HepG2 (cell line): ENCODE measurements around the gene HNRNPUL1. TPM values are rescaled to one million over a fixed set of nuclear protein-coding genes. Genes with fewer than 3 reads are reported as not detected.

ENCODE experiments used
- ATAC-seq: fragments of 200-7000 bp; cut with Tn5 transposase; 3 replicates; pipeline ENCODE4 v1.9.1; 2020; ENCODE audit warnings: mild to moderate bottlenecking, moderate library complexity
- BruUV-seq: library from RNA; stranded (reverse); fragments of 400-500 nt; replicated peaks from 2 replicates; lab custom pipeline; 2021; lab: Mats Ljungman, UMichigan
- CTCF ChIA-PET: fragments of 300-600 bp; formaldehyde crosslinking; extraction: SDS; loops from one replicate; lab custom pipeline; 2021; ENCODE audit warnings: low total read pairs, inconsistent platforms, low intra/inter-chr PET ratio; lab: Yijun Ruan, JAX
- POLR2A ChIA-PET: fragments of 350-600 bp; sonication (Branson Sonifier 250); formaldehyde crosslinking; loops from one replicate; lab custom pipeline; 2020; ENCODE audit warnings: antibody characterized with exemption, inconsistent platforms; lab: Yijun Ruan, JAX
- DNase-seq: peaks from one replicate; pipeline ENCODE4 v3.0.0-alpha.2; 2015; ENCODE audit warnings: low spot score
- FAIRE-seq: peaks from 3 replicates; lab custom pipeline; 2011; peaks lifted over from hg19 to GRCh38; lab: Jason Lieb, UNC
- H2AFZ ChIP-seq: one replicate; pipeline ENCODE4 v1.6.1; 2011; ENCODE audit warnings: low read length, inconsistent platforms
- H3K27ac ChIP-seq: fragments of 300-600 bp; 3 replicates; pipeline ENCODE4 v1.8.0; 2011; ENCODE audit warnings: mixed run types, mild to moderate bottlenecking, mixed read lengths, low read length, inconsistent platforms; ENCODE audit not compliant: insufficient read depth; ENCODE audit errors: extremely low read length
- H3K27me3 ChIP-seq, 2 experiments: fragments of 200-600 bp in 1 of 2; 2 replicates in 1 of 2; 3 replicates in 1 of 2; pipeline versions ENCODE4 v1.6.0 to v1.8.0; 2011; ENCODE audit warnings: low read length in 2 of 2, mild to moderate bottlenecking in 2 of 2, moderate library complexity in 2 of 2, inconsistent platforms in 1 of 2; ENCODE audit not compliant: insufficient read depth in 2 of 2, control insufficient read depth in 1 of 2
- H3K36me3 ChIP-seq, 2 experiments: fragments of 200-600 bp in 1 of 2; replicated peaks in 1 of 2; 2 replicates in 1 of 2; 3 replicates in 1 of 2; pipeline versions ENCODE4 v1.5.1 to v1.8.0; 2011; ENCODE audit warnings: low read length in 2 of 2, inconsistent platforms in 1 of 2; ENCODE audit not compliant: insufficient read depth in 2 of 2, control insufficient read depth in 1 of 2
- H3K4me1 ChIP-seq: 2 replicates; pipeline ENCODE4 v1.5.1; 2012; ENCODE audit warnings: low read length, inconsistent platforms; ENCODE audit not compliant: insufficient read depth
- H3K4me2 ChIP-seq: 2 replicates; pipeline ENCODE4 v1.6.0; 2011; ENCODE audit warnings: low read depth, low read length, inconsistent platforms
- H3K4me3 ChIP-seq, 3 experiments: fragments of 200-600 bp in 1 of 3; sonication (generic), shearing (Covaris generic) in 1 of 3; replicated peaks in 1 of 3; 2 replicates each; pipeline ENCODE4 v1.5.1; 2011 to 2016; ENCODE audit warnings: low read length in 3 of 3, inconsistent platforms in 2 of 3, low read depth in 2 of 3, mild to moderate bottlenecking in 2 of 3, control low read depth in 1 of 3, mixed read lengths in 1 of 3; ENCODE audit not compliant: insufficient read depth in 1 of 3
- H3K79me2 ChIP-seq: one replicate; pipeline ENCODE4 v1.6.1; 2011; ENCODE audit warnings: low read length, inconsistent platforms; ENCODE audit not compliant: insufficient read depth
- H3K9ac ChIP-seq: 2 replicates; pipeline ENCODE4 v1.6.0; 2011; ENCODE audit warnings: mild to moderate bottlenecking, low read depth, low read length, inconsistent platforms; ENCODE audit not compliant: insufficient read depth
- H3K9me3 ChIP-seq: 2 replicates; pipeline ENCODE4 v1.5.1; 2012; ENCODE audit warnings: mild to moderate bottlenecking, low read length
- H4K20me1 ChIP-seq: 2 replicates; pipeline ENCODE4 v1.6.0; 2011; ENCODE audit warnings: inconsistent platforms, mild to moderate bottlenecking, low read length, moderate library complexity; ENCODE audit not compliant: insufficient read depth
- CCDC6 ChIP-seq: sonication (generic); formaldehyde crosslinking; IDR thresholded peaks from 2 replicates; pipeline ENCODE4 v1.8.1; 2022; ENCODE audit warnings: mild to moderate bottlenecking, missing genetic modification reagents, moderate library complexity
- HNF4A ChIP-seq: sonication (generic); formaldehyde crosslinking; IDR thresholded peaks from 2 replicates; pipeline ENCODE4 v1.4.0; 2020; ENCODE audit warnings: missing genetic modification reagents
- HOXD1 ChIP-seq: sonication (generic); formaldehyde crosslinking; IDR thresholded peaks from 2 replicates; pipeline ENCODE4 v1.5.0; 2020; ENCODE audit warnings: missing genetic modification reagents
- IRF2 ChIP-seq: IDR thresholded peaks from 2 replicates; pipeline ENCODE4 v1.6.1; 2018; ENCODE audit warnings: missing genetic modification reagents, missing compliant biosample characterization
- POLR2A ChIP-seq, 2 experiments: IDR thresholded peaks; 2 replicates each; pipeline ENCODE4 v1.6.1; 2011; ENCODE audit warnings: low read depth in 2 of 2, low read length in 2 of 2, mild to moderate bottlenecking in 1 of 2, moderate library complexity in 1 of 2; ENCODE audit not compliant: insufficient read depth in 1 of 2
- SRY ChIP-seq: sonication (generic); formaldehyde crosslinking; IDR thresholded peaks from 2 replicates; pipeline ENCODE4 v1.8.0; 2022; ENCODE audit warnings: mild to moderate bottlenecking, missing genetic modification reagents
- TAF15 ChIP-seq: fragments of 200-400 bp; formaldehyde crosslinking; IDR thresholded peaks from one replicate; pipeline ENCODE4 v1.6.1; 2018; ENCODE audit warnings: mild to moderate bottlenecking, low read depth, low read length; ENCODE audit not compliant: poor library complexity, severe bottlenecking
- ZNF230 ChIP-seq: sonication (generic); formaldehyde crosslinking; IDR thresholded peaks from 2 replicates; pipeline ENCODE4 v1.4.0; 2020; ENCODE audit warnings: mild to moderate bottlenecking, missing genetic modification reagents
- ZNF724P ChIP-seq: sonication (generic); formaldehyde crosslinking; IDR thresholded peaks from 2 replicates; pipeline ENCODE4 v1.8.0; 2022; ENCODE audit warnings: missing genetic modification reagents, borderline replicate concordance
- WGBS: methylation state at CpG from one replicate; pipeline ENCODE4 v1.1.6; 2017; ENCODE audit warnings: low lambda C conversion rate; 5-methylcytosine and 5-hydroxymethylcytosine counted together
- in situ Hi-C: cut with HindIII; loops from 2 replicates; pipeline ENCODE4 v1.10.0; 2017; ENCODE audit warnings: low pct_unique_long_range_greater_than_20kb; ENCODE audit not compliant: extremely low pct_ligation_motif_present
- intact Hi-C: fragments of 100-400 bp; cut with micrococcal nuclease; formaldehyde crosslinking; loops from one replicate; pipeline ENCODE4 v1.10.0; 2022; ENCODE audit not compliant: unreplicated experiment
- polyA plus RNA-seq, 8 experiments: library from polyadenylated mRNA; depleted of rRNA in 3 of 8; stranded (reverse) in 7 of 8; unstranded in 1 of 8; fragments of >200 nt; fragmentation: Illumina TruSeq in 4 of 8; extraction: Trizol in 4 of 8; gene quantifications; 2 replicates each; pipeline versions ENCODE4 v1.2.1 to v1.2.3, GENCODE V29; 2011 to 2016; ENCODE audit warnings: low read depth in 4 of 8, missing spikeins in 1 of 8, mixed read lengths in 1 of 8; ENCODE audit not compliant: insufficient read depth in 1 of 8
- total RNA-seq, 5 experiments: library from RNA; depleted of rRNA; stranded (reverse); fragments of >200 nt; fragmentation: Illumina TruSeq; extraction: Trizol; gene quantifications; 2 replicates each; pipeline ENCODE4 v1.2.3, GENCODE V29; 2016; ENCODE audit warnings: low read depth in 1 of 5
- TF ChIP-seq, protein P1 (sequence below): sonication (generic); formaldehyde crosslinking; IDR thresholded peaks from 2 replicates; pipeline ENCODE4 v1.9.0; 2021; ENCODE audit warnings: missing genetic modification reagents, borderline replicate concordance
- TF ChIP-seq, protein P2 (sequence below), 2 experiments: IDR thresholded peaks; 2 replicates each; pipeline ENCODE4 v1.6.1; 2011 to 2012; ENCODE audit warnings: low read length in 2 of 2, borderline replicate concordance in 1 of 2, low read depth in 1 of 2, mild to moderate bottlenecking in 1 of 2, moderate library complexity in 1 of 2

HNRNPUL1 gene
- total and polyA plus RNA-seq, 2 of the 13 experiments (the other 11 are each of a cell fraction or from before 2014, with no cell fraction given): 30.9 to 81.7 TPM

DNA sequence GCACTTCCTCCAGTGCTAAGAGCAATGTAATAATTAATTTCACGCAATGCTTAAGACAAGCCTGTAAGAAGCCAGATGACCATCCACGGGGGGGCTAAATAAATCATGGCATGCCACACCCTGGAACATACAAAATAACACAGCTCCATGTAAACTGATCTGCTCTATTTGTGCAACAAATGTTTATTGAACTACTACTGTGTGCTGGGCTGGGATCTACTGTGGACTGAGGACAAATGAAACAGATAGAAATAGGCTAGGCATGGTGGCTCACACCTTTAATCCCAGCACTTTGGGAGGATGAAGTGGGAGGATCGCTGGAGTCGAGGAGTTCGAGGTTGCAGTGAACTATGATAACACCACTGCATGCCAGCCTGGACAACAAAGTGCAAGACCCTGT is 68.3 kb downstream of the HNRNPUL1 start:
- intact Hi-C loops: no loop called here
- no peak for DNase-seq
- H3K9ac ChIP-seq: no peak overlapping the region
- TF ChIP-seq SRY (CRISPR knock-in tag) (no peak), HNF4A (no peak), POLR2A (IDR thresholded peaks at IDR 0.05; ENCODE audit: insufficient read depth in 1 of 2, low read depth in 2 of 2, low read length in 2 of 2) (no peak), CCDC6 (no peak), HOXD1 (CRISPR knock-in tag) (no peak), TAF15 (no peak), ZNF230 (CRISPR knock-in tag) (no peak)
- TF ChIP-seq, all 625 proteins: peak for 0
- no peaks in the 10 kb centered on the region for H3K4me1 ChIP-seq
- peaks cover 15 to 46% of the 10 kb centered on the region in 2 experiments; a peak in 4 of 5 replicates for H3K36me3 ChIP-seq
- no peak overlapping the region for H2AFZ ChIP-seq
- WGBS: 94% methylated on average over 5 of the region's 5 CpGs
- FAIRE-seq: no peak
- H3K27me3 ChIP-seq: no peaks in the 10 kb centered on the region
- H3K4me3 ChIP-seq: no peak overlapping the region
- POLR2A ChIA-PET: no interaction called here
- no peak overlapping the region for H3K27ac ChIP-seq
- CTCF ChIA-PET: no interaction called here
- in situ Hi-C loops: no loop called here
- H4K20me1 ChIP-seq: no peaks in the 10 kb centered on the region
- no peak overlapping the region for H3K4me2 ChIP-seq
- BruUV-seq: no TSS peak
- no peaks in the 10 kb centered on the region for H3K9me3 ChIP-seq
- H3K79me2 ChIP-seq: no peaks in the 10 kb centered on the region
- ATAC-seq: no peak

DNA sequence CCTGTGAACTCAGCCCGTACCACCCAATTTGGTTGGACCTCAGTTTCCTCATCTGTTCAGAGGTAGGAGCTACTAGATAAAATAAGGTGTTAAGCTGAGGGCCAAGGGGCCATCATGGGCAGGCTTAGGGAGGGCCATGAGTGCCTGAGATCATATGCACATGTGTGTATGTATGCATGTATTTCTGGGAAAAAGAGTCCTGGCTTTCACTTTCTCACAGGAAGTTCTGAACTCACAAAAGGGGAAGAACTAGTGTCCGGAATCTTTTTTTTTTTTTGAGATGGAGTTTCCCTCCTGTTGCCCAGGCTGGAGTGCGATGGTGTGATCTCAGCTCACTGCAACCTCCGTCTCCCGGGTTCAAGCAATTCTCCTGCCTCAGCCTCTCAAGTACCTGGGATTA is 70.6 kb downstream of the HNRNPUL1 start:
- BruUV-seq: no TSS peak
- WGBS: 97% methylated on average over 5 of the region's 5 CpGs
- intact Hi-C loops (no loop called here), in situ Hi-C loops (no loop called here)
- H3K27ac ChIP-seq: no peak overlapping the region
- no peaks in the 10 kb centered on the region for H3K27me3 ChIP-seq
- no peaks in the 10 kb centered on the region for H3K4me1 ChIP-seq
- no peak overlapping the region for H3K4me3 ChIP-seq
- FAIRE-seq (no peak), DNase-seq (no peak), ATAC-seq (no peak)
- H3K9ac ChIP-seq: no peak overlapping the region
- H3K4me2 ChIP-seq: no peak overlapping the region
- no peaks in the 10 kb centered on the region for H3K9me3 ChIP-seq
- ChIA-PET CTCF (no interaction called here), POLR2A (no interaction called here)
- no peaks in the 10 kb centered on the region for H3K79me2 ChIP-seq
- H4K20me1 ChIP-seq: no peaks in the 10 kb centered on the region
- H3K36me3 ChIP-seq: peaks cover 9 to 49% of the 10 kb centered on the region in 2 experiments; a peak in 4 of 5 replicates
- no peak overlapping the region for H2AFZ ChIP-seq
- TF ChIP-seq IRF2 (CRISPR knock-in tag) (no peak), ZNF724P (no peak)
- TF ChIP-seq, protein P1, sequence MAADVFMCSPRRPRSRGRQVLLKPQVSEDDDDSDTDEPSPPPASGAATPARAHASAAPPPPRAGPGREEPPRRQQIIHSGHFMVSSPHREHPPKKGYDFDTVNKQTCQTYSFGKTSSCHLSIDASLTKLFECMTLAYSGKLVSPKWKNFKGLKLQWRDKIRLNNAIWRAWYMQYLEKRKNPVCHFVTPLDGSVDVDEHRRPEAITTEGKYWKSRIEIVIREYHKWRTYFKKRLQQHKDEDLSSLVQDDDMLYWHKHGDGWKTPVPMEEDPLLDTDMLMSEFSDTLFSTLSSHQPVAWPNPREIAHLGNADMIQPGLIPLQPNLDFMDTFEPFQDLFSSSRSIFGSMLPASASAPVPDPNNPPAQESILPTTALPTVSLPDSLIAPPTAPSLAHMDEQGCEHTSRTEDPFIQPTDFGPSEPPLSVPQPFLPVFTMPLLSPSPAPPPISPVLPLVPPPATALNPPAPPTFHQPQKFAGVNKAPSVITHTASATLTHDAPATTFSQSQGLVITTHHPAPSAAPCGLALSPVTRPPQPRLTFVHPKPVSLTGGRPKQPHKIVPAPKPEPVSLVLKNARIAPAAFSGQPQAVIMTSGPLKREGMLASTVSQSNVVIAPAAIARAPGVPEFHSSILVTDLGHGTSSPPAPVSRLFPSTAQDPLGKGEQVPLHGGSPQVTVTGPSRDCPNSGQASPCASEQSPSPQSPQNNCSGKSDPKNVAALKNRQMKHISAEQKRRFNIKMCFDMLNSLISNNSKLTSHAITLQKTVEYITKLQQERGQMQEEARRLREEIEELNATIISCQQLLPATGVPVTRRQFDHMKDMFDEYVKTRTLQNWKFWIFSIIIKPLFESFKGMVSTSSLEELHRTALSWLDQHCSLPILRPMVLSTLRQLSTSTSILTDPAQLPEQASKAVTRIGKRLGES (CRISPR knock-in tag): no peak
- TF ChIP-seq, protein P2, sequence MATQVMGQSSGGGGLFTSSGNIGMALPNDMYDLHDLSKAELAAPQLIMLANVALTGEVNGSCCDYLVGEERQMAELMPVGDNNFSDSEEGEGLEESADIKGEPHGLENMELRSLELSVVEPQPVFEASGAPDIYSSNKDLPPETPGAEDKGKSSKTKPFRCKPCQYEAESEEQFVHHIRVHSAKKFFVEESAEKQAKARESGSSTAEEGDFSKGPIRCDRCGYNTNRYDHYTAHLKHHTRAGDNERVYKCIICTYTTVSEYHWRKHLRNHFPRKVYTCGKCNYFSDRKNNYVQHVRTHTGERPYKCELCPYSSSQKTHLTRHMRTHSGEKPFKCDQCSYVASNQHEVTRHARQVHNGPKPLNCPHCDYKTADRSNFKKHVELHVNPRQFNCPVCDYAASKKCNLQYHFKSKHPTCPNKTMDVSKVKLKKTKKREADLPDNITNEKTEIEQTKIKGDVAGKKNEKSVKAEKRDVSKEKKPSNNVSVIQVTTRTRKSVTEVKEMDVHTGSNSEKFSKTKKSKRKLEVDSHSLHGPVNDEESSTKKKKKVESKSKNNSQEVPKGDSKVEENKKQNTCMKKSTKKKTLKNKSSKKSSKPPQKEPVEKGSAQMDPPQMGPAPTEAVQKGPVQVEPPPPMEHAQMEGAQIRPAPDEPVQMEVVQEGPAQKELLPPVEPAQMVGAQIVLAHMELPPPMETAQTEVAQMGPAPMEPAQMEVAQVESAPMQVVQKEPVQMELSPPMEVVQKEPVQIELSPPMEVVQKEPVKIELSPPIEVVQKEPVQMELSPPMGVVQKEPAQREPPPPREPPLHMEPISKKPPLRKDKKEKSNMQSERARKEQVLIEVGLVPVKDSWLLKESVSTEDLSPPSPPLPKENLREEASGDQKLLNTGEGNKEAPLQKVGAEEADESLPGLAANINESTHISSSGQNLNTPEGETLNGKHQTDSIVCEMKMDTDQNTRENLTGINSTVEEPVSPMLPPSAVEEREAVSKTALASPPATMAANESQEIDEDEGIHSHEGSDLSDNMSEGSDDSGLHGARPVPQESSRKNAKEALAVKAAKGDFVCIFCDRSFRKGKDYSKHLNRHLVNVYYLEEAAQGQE (IDR thresholded peaks at IDR 0.05; ENCODE audit: borderline replicate concordance in 1 of 2, low read depth in 1 of 2, low read length in 2 of 2): no peak
